Measurements from ENCODE around the gene IRF1. TPM values are rescaled to one million over a fixed set of nuclear protein-coding genes. Genes with fewer than 3 reads are reported as not detected.

The IRF1 gene
- total and polyA plus RNA-seq, 7 donors, result 15.3 to 169 (median 37.2) TPM

- Histone ChIP-seq H3K27ac (peak overlapping the region in 2 of 4 donors; percentile 64 to 71), H3K4me1 (peaks cover 0 to 70% (median 55%) of the 10 kb centered on the region in 4 donors), H3K27me3 (no peaks in the 10 kb centered on the region), H3K36me3 (no peaks in the 10 kb centered on the region), H3K4me3 (no peak overlapping the region), H3K9me3 (no peaks in the 10 kb centered on the region)
- WGBS, 2 donors, result 49 to 71% methylated on average over 1 of the region's 1 CpG
- DNase-seq, result no peak
- intact Hi-C loops (cut with DNase I), result no loop called here
- TF ChIP-seq EP300 (IDR thresholded peaks at IDR 0.05), result no peak
- TF ChIP-seq POLR2A (IDR thresholded peaks at IDR 0.05), result no peak
- no peak for TF ChIP-seq POLR2AphosphoS5 (IDR thresholded peaks at IDR 0.05)
- no peak for TF ChIP-seq CTCF (IDR thresholded peaks at IDR 0.05)
Measured at GRCh38 chr5:132458651-132459030, 31.9 kb downstream of the IRF1 start.

GRCh38 chr5:132458226-132458560 is 32.4 kb downstream of the IRF1 start:
- no peak for DNase-seq
- intact Hi-C loops (cut with DNase I), result no loop called here
- Histone ChIP-seq H3K27me3 (no peaks in the 10 kb centered on the region), H3K27ac (peak overlapping the region in 2 of 4 donors; percentile 64 to 71), H3K4me3 (no peak overlapping the region), H3K36me3 (no peaks in the 10 kb centered on the region), H3K4me1 (peaks cover 0 to 66% (median 53%) of the 10 kb centered on the region in 4 donors), H3K9me3 (no peaks in the 10 kb centered on the region)
- WGBS, 2 donors, result 88 to 92% methylated on average over 3 of the region's 3 CpGs
- no peak for TF ChIP-seq CTCF (IDR thresholded peaks at IDR 0.05)
- TF ChIP-seq POLR2A (IDR thresholded peaks at IDR 0.05), result no peak
- TF ChIP-seq EP300 (IDR thresholded peaks at IDR 0.05), result no peak
- no peak for TF ChIP-seq POLR2AphosphoS5 (IDR thresholded peaks at IDR 0.05)

GRCh38 chr5:132457371-132458225 is 33.0 kb downstream of the IRF1 start:
- no peaks in the 10 kb centered on the region for H3K36me3 ChIP-seq
- DNase-seq, result peak; percentile 81

GRCh38 chr5:132456987-132457361 is 33.6 kb downstream of the IRF1 start:
- intact Hi-C loops (cut with DNase I), result no loop called here
- Histone ChIP-seq H3K36me3 (no peaks in the 10 kb centered on the region), H3K9me3 (no peaks in the 10 kb centered on the region), H3K4me3 (no peak overlapping the region), H3K4me1 (peaks cover 0 to 59% (median 41%) of the 10 kb centered on the region in 4 donors), H3K27ac (peak overlapping the region; percentile 50 to 71 (median 58)), H3K27me3 (no peaks in the 10 kb centered on the region)
- DNase-seq, result no peak
- 51 to 85% methylated on average over 6 of the region's 6 CpGs for WGBS, 2 donors
- no peak for TF ChIP-seq POLR2AphosphoS5 (IDR thresholded peaks at IDR 0.05)
- no peak for TF ChIP-seq CTCF (IDR thresholded peaks at IDR 0.05)
- no peak for TF ChIP-seq EP300 (IDR thresholded peaks at IDR 0.05)
- no peak for TF ChIP-seq POLR2A (IDR thresholded peaks at IDR 0.05)

More at GRCh38 chr5:132457371-132458225, 33.0 kb downstream of the IRF1 start:
- 64 to 70% methylated on average over 2 of the region's 2 CpGs for WGBS, 2 donors
- TF ChIP-seq CTCF (IDR thresholded peaks at IDR 0.05) (no peak), POLR2A (IDR thresholded peaks at IDR 0.05) (no peak), EP300 (IDR thresholded peaks at IDR 0.05) (no peak), POLR2AphosphoS5 (IDR thresholded peaks at IDR 0.05) (peak in 3 of 4 donors; percentile 23 to 45 (median 28))
- intact Hi-C loops (cut with DNase I), result no loop called here
- H3K4me3 ChIP-seq, result no peak overlapping the region
- no peaks in the 10 kb centered on the region for H3K27me3 ChIP-seq
- H3K4me1 ChIP-seq, result peaks cover 0 to 65% (median 47%) of the 10 kb centered on the region in 4 donors
- H3K27ac ChIP-seq, result peak overlapping the region; percentile 50 to 71 (median 58)
- no peaks in the 10 kb centered on the region for H3K9me3 ChIP-seq
